NCI-H1417 (cell line): ENCODE data around the gene FBXO22.
A peak's percentile ranks its signal among the peaks of the same experiment; 100 is the strongest.
"Not testable (repeated sequence)": the region's sequence is repeated elsewhere in the genome, so short reads cannot be mapped to it uniquely, and the experiment has no call there.

Experiments
- DNase-seq, 3 experiments: peaks; one replicate each; lab custom pipeline; 2025; lab: John Stamatoyannopoulos, UW

The FBXO22 gene

DNA sequence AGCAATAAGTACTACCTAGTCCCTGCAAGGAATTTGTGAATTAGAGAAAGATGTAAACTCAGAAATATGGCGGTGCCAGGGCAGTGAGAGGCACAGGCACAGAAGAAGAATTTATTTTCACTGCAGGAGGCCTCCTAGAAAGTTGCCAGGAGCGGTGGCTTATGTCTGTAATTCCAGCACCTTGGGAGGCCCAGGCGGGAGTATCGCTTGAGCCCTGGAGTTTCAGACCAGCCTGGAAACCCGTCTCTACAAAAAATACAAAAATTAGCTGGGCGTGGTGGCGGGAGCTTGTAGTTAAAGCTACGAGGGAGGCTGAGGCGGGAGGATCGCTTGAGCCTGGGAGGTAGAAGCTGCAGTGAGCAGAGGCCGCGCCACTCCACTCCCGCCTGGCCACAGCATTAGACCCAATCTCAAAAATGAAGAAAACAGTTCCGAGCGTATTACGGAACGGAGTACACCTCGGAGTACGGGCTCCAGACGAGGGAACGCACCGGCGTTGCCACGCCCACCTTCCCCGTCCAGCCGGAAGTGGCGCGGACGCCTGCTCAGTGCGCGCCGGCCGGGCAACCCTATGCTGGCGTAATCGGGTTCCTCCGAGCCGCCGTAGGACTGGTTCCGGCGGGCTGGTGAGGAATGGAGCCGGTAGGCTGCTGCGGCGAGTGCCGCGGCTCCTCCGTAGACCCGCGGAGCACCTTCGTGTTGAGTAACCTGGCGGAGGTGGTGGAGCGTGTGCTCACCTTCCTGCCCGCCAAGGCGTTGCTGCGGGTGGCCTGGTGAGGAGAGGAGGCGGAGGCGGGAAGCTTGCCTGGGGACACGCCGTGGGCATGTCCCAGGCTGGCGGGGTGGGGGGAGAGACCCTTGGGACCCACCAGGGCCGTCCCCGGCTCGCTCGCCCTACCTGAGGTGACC lies at the start of gene FBXO22:
FBXO22 (plus strand) TSS at position 548 of the 909 bp plus-strand sequence; CDS start at position 634, 86 bp downstream.
- DNase-seq: peak; percentile 86 to 97 (median 96)

DNA sequence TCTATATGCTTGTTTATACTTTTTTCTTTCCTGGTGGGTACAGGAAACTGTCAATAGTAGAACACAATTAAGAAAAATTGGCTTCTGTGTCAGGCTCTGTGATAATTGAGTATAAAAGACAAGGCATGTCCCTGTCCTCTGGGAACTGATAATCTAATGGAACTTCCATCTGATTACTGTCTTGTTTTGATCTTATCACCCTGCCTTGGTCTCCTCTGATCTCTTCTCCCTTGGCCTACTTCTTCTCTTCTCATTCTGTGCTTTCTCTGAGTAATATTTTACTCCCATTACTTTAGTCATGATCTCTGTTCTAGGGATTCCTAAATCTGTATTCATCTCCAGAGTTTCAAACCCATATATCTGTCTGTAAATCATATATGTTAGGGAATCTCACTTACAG lies 45.8 kb upstream of the FBXO22 start:
- DNase-seq: no peak

DNA sequence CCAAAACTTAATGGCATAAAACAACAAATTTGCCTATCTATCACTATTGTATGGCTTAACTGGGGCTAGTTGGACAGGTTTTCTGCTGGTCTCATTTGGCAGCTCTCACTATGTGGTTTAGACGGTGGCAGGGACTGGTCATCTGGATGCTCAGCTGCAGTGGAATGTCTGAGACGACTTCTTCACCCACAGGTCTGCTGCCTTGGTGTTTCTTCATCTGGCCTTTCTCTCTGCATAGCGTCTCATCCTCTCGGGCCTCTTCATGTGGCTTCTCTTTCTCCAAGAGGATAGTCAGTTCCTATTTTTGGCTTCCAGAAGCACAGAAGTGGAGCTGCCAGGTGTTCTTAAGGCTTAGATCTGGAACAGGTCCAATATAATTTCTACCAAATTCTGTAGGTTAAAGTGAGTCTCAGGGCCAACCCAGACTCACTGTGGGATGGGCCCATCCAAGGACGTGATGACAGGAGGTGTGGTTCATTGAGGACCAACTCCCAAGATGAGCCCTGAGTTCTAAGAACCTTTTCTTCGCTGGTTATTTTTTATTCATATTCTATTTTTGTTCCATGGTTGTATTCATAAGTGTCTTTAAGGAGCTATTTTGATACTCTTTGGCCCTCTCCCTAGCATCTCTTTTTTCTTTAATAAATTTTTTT lies 41.8 kb upstream of the FBXO22 start:
- DNase-seq: no peak

DNA sequence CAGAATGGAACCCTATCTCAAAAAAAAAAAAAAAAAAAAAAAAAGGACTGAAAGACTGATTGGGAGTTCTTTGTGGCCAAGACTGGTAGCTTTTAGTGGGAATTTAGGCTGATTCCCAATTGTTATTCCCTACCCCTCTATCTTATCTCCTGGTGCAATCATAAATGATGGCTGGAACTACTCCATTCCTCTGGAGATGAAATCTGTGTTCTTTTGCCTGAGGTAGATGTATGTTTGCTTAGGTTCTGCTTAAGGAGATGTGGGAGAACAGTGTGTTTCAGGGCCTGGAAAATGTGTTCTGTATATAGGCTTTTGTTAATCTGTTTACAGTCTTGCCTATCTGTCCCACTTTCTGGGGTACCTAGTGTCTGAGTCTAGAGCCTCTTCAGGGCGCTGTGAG lies 40.9 kb upstream of the FBXO22 start:
- no peak for DNase-seq

DNA sequence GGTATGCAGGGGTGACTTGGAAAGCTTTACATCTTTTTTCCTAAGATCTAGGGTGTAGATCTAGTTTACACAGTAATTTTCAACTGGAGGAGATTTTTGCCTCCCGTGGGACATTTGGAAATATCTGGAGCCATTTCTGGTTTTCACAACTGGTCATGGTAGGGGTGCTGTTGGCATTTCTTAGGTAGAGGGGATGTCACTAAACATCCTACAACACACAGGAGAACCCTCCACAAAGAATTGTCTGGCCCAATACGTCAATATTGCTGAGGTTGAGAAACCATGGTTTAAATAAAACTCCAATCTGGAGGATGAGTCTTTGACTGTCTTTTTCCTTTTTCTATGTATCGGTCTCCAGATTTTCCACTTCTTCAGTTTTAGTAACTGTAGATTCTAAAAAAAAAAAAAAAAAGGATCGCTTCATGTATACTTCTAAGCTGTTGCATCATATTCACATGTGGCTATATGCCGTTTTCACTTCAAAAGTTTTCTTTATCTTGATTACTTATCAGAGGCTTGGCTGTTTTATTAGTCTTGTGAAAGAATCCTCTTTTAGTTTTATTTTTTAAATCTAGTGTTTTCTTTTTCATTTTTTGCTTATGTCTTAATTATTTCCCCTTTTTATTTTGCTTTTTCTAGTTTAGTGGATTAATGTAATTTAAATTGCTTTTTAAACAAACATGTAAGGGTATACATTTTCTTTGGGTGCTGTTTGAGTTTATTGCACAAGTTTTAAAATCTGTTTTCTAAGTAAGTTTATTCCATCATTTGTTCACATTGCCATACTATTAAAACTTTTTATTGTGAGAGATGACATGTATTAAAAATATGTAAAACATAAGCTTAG lies 39.2 kb upstream of the FBXO22 start:
- DNase-seq: no peak

DNA sequence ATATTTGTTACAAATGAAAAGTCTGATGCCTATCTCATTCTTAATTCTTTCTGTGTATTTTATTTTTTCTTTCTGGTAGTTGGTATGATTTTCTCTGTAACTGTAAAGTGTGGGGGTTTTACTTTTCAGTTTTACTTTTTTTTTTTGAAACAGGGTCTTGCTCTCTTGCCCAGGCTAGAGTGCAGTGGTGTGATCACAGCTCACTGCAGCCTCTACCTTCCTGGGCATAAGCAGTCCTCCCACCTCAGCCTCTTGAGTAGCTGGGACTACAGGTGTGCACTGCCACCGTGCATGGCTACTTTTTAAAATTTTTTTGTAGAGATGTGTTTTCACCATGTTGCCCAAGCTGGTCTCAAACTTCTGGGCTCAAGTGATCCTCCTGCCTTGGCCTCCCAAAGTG lies 37.6 kb upstream of the FBXO22 start:
- DNase-seq: not testable (repeated sequence)

DNA sequence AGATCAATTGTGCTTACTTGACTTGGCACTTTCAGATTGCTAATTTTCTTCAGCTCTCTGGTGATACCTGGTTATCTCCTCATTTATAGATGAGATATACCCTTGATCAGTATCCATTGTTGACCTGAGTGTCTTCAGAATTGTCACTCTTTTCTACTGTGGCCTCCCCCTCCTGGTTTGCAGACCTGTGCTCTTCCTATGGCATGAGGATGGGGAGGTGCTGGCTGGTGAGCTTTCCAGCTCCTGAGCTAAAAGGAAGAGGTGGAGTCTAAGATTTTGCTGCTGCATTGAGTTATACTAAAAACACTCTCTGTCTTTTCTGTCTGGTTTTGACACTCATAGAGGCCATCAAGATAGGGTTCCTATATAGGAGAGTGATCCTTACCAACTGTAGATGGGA lies 36.8 kb upstream of the FBXO22 start:
- no peak for DNase-seq

DNA sequence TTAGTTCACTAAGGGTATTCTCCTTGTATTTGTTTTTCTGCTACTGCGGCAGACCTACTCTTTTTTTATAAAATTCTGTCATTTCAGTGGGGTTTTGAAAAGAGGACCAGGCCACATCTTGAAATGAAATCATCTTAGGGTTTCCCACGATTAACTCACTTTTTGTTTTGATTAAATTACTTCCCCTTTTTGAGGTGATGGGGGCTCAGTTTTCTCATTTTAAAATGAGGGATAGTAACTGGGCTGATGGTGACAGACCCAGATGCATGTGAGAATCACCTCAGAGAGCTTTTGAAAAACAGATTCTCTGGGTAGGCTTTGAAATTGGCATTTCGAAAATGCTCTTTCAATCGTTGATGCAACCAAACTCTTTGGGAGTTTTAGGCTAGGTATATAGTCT lies 36.2 kb upstream of the FBXO22 start:
- DNase-seq: no peak

DNA sequence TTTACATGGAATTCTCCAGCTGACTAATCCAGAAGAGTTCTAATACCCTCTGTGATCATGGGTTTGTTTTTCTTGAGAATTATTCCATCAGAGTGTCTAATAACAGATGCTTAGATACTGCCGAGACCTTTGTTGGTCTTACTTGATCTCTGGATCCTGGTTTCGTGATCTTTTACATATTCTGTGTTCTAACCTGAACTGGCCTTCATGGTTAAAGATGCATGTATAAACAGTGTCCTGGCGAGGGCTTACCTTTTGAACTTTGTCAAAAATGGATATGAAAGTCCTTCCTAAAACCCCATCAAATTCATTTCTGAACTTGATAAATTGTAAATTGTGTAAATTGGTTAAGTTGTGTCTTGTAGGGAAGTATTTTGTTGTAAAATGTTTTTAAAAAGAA lies 35.7 kb upstream of the FBXO22 start:
- no peak for DNase-seq

DNA sequence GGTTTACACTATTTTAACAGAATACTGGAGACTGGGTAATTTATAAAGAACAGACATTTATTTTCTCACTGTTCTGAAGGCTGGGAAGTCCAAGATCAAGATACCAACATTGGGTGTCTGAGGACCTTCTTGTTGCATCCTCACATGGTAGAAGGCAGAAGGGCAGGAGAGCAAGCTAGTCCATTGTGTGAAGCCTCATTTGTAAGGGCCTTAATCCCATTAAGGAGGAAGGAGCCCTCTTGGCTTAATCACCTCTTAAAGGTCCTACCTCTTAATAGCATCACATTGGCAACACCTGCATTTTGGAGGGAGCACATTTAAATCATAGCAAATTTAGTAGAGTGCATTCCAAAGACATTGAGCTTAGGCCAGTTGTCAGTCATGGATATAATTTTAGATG lies 34.2 kb upstream of the FBXO22 start:
- no peak for DNase-seq

DNA sequence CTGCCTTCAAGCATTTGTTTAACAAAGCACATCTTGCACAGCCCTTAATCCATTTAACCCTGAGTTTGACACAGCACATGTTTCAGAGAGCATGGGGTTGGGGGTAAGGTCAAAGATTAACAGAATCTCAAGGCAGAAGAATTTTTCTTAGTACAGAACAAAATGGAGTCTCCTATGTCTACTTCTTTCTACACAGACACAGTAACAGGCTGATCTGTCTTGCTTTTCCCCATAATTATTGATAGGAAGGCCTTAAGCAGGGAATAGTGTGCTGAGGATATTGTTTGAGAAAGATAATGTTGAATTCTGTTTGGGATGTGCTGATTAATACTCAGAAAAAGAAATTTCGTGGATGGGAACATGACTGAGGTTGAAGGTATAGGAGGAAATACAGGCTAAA lies 32.1 kb upstream of the FBXO22 start:
- DNase-seq: not testable (repeated sequence)

DNA sequence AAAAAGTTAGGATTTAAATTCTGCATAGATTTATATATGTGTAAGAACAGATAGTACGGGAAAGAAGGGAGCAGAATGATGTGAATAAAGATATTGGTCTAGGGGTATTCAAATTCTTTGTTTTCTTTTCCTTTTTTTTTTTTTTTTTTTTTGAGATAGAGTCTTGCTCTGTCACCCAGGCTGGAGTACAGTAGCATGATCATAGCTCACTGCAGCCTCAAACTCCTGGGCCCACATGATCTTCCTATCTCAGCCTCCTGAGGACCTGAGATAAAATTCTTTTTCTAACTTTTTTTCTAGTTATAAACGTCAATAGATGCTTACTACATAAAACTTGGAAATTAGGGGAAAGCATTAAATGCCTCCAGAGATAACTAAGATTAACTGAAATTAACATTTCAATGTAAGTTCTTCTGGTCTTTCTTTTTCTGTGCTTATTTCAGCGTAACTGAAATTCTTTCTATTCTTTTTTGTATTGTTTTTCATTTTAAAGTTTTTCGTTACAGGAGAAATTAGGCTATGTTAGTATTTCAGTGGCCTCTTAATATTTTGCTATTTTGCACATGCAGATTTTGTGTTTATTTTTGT lies 31.2 kb upstream of the FBXO22 start:
- DNase-seq: no peak

DNA sequence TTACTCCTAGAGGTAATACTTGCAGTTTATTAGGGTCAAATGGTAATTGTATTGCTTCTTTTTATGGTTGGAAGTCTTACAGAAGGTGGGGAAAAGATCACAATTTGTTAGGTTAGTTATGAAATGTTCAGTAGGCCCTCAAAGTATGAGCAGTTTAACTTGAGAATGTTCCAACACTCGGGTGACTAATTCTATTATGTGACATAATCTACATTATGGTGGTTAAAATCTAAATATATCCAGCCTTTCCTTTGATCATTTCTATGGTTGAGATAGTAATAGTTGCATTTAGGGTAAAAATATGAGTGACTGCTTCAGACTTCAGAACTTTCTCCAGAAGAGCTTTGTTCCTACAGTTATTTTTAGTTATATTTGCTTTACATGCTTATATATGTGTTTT lies 19.6 kb upstream of the FBXO22 start:
- no peak for DNase-seq

DNA sequence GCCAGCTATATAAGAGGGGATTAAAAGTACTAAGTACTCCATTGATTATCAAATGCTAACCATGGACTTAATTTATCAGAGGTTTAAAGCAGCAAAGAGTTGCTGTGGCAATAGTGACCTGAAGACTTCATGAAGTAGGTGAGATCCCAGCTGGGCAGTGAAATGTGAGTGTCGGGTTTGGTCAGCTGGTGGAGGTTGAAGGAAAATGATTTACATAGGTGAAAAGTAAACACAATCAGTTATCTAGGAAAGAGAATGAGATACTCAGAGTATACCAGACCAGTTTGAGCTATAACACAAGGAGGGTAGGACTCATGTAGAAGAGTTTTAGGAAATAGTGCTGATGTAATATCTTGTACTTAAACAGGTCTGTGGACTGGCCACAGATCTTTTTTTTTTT lies 16.5 kb upstream of the FBXO22 start:
- DNase-seq: peak in 1 of 3 experiments; percentile 6

DNA sequence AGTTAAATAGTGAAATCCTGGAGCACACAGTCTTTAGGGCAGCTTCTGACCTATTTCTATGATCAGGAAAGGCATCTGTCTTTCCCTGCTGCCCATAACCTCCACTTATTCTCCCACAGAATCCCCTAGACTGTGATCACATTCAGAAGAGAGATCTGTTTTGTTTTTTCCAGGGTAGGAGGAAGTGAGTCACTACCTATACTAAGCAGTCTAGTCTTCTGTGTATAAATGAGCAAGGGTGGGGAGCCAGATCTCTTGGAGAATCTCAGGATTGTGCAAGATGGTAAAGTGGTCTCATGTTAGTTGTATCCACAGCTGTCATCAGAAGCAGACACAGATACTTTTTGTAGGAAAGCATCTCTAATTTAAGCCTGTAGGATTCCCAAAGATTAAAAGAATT lies 11.8 kb upstream of the FBXO22 start:
- no peak for DNase-seq

DNA sequence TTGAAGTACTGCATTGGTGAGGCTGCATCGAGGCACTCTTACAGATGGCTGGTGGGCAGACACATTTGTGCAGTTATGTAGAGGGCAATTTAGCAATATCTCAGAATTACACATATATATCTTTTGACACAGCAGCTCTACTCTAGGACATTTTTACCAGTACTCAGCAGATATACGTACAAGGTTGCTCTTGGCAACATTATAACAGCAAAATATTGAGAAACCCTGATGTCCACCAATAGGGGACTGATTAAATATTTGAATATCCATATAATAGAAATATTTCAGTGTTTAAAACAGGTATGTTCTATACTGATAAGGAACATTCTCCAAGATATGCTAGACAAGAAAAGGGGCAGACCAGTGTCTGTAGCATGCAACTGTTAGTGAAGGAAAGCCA lies 7.9 kb upstream of the FBXO22 start:
- no peak for DNase-seq

DNA sequence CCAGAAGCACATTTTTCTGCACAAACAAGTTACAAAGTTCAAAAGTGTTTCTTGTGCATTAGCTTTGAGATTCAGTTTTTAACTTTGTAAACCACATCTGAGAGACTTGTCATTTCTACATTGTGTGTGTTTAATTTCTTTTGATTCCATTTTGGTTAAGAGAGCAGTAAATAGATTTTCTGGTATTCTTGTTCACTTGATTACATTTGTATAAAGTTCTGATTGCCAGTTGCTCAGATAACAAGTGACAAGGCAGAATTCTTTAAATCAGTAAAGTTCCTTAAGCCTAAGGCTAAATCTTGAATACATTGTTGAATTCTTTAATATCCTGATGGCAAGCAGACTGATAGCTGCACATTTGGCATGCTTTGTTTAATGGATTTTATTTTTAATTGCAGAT lies 3.1 kb upstream of the FBXO22 start:
- no peak for DNase-seq

DNA sequence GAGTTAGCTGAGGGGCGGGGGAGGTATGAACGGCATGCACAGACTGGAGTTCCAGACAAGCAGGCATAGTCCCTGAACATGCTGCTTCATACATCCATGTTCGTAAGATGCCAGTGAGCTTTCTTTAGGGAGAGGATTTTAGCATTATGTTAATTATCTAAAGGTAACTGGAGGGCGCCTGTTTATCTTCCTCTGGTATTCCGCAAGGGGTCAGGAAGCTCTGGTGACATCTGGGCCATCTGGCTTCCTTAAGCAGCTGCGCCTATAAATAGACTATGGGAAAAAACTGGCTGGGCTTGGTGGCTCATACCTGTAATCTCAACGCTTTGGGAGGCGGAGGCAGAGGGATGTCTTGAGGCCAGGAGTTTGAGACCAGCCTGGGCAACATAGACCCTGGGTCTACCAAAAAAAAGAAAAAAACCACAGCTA lies 1.5 kb upstream of the FBXO22 start:
- peak in 1 of 3 experiments; percentile 6 for DNase-seq

DNA sequence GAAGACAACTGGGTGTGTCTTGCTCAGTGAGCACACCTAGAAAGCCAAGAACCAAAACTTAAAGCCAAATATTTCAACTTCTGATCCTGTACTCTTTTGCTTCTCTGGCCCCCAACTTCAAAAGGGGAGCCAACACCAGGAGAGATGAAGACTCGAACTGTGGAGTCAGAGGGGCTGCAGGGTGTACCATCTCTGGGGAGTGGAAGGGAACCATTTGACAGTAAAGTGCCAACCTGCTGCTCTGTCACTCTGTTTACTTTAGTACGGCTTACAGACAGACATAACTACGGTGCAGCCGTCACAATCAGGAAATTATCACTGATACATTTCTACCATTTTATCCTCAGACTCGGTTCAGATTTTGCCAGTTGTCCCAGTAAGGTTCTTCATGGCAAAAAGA lies 1.6 kb downstream of the FBXO22 start:
- DNase-seq: no peak

DNA sequence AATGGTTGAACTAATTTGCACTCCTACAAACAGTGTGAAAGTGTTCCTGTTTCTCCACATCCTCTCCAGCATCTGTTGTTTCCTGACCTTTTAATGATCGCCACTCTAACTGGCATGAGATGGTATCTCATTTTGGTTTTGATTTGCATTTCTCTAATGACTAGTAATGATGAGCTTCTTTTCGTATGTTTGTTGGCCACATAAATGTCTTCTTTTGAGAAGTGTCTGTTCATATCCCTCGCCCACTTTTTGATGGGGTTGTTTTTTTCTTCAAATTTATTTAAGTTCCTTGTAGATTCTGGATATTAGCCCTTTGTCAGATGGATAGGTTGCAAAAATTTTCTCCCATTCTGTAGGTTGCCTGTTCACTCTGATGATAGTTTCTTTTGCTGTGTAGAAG lies 6.7 kb downstream of the FBXO22 start:
- not testable (repeated sequence) for DNase-seq

DNA sequence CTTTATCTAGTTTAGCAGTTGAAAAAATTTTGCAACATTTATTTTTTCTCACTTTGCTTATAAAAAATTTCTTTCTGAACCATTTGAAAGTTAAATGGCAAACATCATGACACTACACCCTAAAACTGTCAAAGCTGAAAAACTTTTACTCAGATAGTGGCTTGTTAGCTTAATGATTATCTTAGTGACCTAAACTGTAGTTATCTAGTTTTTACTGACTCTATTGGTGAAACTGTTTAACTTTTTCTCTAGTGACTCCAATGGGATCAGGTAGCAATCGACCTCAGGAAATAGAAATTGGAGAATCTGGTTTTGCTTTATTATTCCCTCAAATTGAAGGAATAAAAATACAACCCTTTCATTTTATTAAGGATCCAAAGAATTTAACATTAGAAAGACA lies 13.3 kb downstream of the FBXO22 start:
- DNase-seq: no peak

DNA sequence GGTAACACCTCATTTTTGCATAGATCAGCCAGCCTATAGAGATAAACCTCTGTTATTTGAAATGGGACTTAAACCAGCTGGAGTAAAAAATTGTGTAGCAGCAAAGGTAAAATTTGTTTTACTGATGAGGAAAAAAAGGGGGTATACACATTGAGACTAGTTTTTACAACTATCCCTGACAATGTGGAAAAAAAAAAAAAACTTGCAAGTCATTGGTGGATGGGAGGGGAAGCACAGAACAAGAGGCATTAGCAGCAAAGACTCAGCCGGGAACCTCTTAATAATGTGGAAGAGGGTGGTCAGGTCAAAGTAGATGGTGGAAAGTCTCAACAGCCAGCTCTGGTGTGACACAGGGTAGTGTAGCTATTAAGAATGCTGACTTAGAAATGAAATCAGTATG lies 14.5 kb downstream of the FBXO22 start:
- DNase-seq: no peak
